Astrocyte (in vitro differentiated cells and primary cell): ENCODE data around the gene IGF2R. TPM values are rescaled to one million over a fixed set of nuclear protein-coding genes. Genes with fewer than 3 reads are reported as not detected.

ENCODE experiments used
- DNase-seq: peaks from one replicate; pipeline ENCODE4 v3.0.0-alpha.2; 2010; ENCODE audit warnings: low read depth
- FAIRE-seq: peaks from 2 replicates; lab custom pipeline; 2011; peaks lifted over from hg19 to GRCh38; lab: Jason Lieb, UNC
- H2AFZ ChIP-seq: 2 replicates; pipeline ENCODE4 v1.6.0; 2012; ENCODE audit warnings: low read depth, low read length, inconsistent platforms
- H3K27ac ChIP-seq: 2 replicates; pipeline ENCODE4 v1.5.1; 2011; ENCODE audit warnings: low read depth, low read length, inconsistent platforms
- H3K27me3 ChIP-seq: 2 replicates; pipeline ENCODE4 v1.6.0; 2011; ENCODE audit warnings: low read length, inconsistent platforms; ENCODE audit not compliant: insufficient read depth
- H3K36me3 ChIP-seq: 2 replicates; pipeline ENCODE4 v1.5.1; 2011; ENCODE audit warnings: low read length, inconsistent platforms; ENCODE audit not compliant: insufficient read depth
- H3K4me1 ChIP-seq: 2 replicates; pipeline ENCODE4 v1.5.1; 2011; ENCODE audit warnings: low read length, inconsistent platforms; ENCODE audit not compliant: insufficient read depth
- H3K4me2 ChIP-seq: 2 replicates; pipeline ENCODE4 v1.6.0; 2012; ENCODE audit warnings: low read length, inconsistent platforms
- H3K4me3 ChIP-seq: 2 replicates; pipeline ENCODE4 v1.5.1; 2011; ENCODE audit warnings: low read depth, mild to moderate bottlenecking, low read length, inconsistent platforms; ENCODE audit not compliant: insufficient read depth
- H3K79me2 ChIP-seq: 2 replicates; pipeline ENCODE4 v1.6.0; 2012; ENCODE audit warnings: mild to moderate bottlenecking, low read length, inconsistent platforms; ENCODE audit not compliant: insufficient read depth
- H3K9ac ChIP-seq: 2 replicates; pipeline ENCODE4 v1.6.0; 2012; ENCODE audit warnings: mild to moderate bottlenecking, low read length, inconsistent platforms
- H3K9me3 ChIP-seq: 2 replicates; pipeline ENCODE4 v1.5.1; 2012; ENCODE audit warnings: low read depth, mild to moderate bottlenecking, low read length, inconsistent platforms; ENCODE audit not compliant: insufficient read depth
- H4K20me1 ChIP-seq: 2 replicates; pipeline ENCODE4 v1.6.0; 2012; ENCODE audit warnings: low read length, inconsistent platforms; ENCODE audit not compliant: insufficient read depth
- H3K27ac Mint-ChIP-seq: one replicate; pipeline ENCODE4 v1.8.0; 2021; ENCODE audit warnings: mild to moderate bottlenecking, mixed read lengths; ENCODE audit not compliant: unreplicated experiment
- H3K27me3 Mint-ChIP-seq: one replicate; pipeline ENCODE4 v1.8.0; 2021; ENCODE audit warnings: low read depth, mixed read lengths; ENCODE audit not compliant: unreplicated experiment
- H3K36me3 Mint-ChIP-seq: one replicate; pipeline ENCODE4 v1.8.0; 2021; ENCODE audit warnings: low read depth, mixed read lengths; ENCODE audit not compliant: unreplicated experiment
- H3K4me1 Mint-ChIP-seq: one replicate; pipeline ENCODE4 v1.8.0; 2021; ENCODE audit warnings: low read depth, mixed read lengths; ENCODE audit not compliant: unreplicated experiment
- H3K4me3 Mint-ChIP-seq: one replicate; pipeline ENCODE4 v1.8.0; 2021; ENCODE audit warnings: mild to moderate bottlenecking, moderate library complexity, mixed read lengths; ENCODE audit not compliant: unreplicated experiment
- H3K9me3 Mint-ChIP-seq: one replicate; pipeline ENCODE4 v1.8.0; 2021; ENCODE audit warnings: mild to moderate bottlenecking, mixed read lengths; ENCODE audit not compliant: unreplicated experiment
- CTCF ChIP-seq: IDR thresholded peaks from 2 replicates; pipeline ENCODE4 v1.5.1; 2011; ENCODE audit warnings: low read depth, mild to moderate bottlenecking, inconsistent platforms, low read length, moderate library complexity; ENCODE audit not compliant: insufficient read depth
- EZH2 ChIP-seq: IDR thresholded peaks from 2 replicates; pipeline ENCODE4 v1.6.1; 2012; ENCODE audit warnings: mild to moderate bottlenecking, low read length, inconsistent platforms; ENCODE audit not compliant: insufficient read depth
- total RNA-seq: library from RNA; stranded (reverse); gene quantifications from 2 replicates; pipeline ENCODE4 v1.2.1, GENCODE V29; 2021

Gene IGF2R
- total RNA-seq, 1 donor from 2014 or later, result 173 TPM

- Histone ChIP-seq H3K4me1 (no peaks in the 10 kb centered on the region), H3K9ac (no peak overlapping the region), H4K20me1 (no peaks in the 10 kb centered on the region), H3K27ac (no peak overlapping the region), H3K36me3 (no peaks in the 10 kb centered on the region), H3K4me3 (no peak overlapping the region), H2AFZ (peak overlapping the region; percentile 12), H3K4me2 (no peak overlapping the region), H3K27me3 (peaks cover 3% of the 10 kb centered on the region), H3K9me3 (no peaks in the 10 kb centered on the region), H3K79me2 (no peaks in the 10 kb centered on the region)
- no peak for DNase-seq
- FAIRE-seq, result no peak
- TF ChIP-seq CTCF (no peak), EZH2 (no peak)
- peaks cover 2% of the 10 kb centered on the region for H3K9me3 Mint-ChIP-seq
- H3K27me3 Mint-ChIP-seq, result peaks cover 22% of the 10 kb centered on the region
- H3K4me1 Mint-ChIP-seq, result peaks cover 14% of the 10 kb centered on the region
- no peak overlapping the region for H3K4me3 Mint-ChIP-seq
- H3K36me3 Mint-ChIP-seq, result no peaks in the 10 kb centered on the region
- peak overlapping the region; percentile 31 for H3K27ac Mint-ChIP-seq
These were observed 9.5 kb upstream of the IGF2R start for GRCh38 chr6:159959165-159959975.

- H3K36me3 ChIP-seq, result no peaks in the 10 kb centered on the region
- H3K79me2 ChIP-seq, result no peaks in the 10 kb centered on the region
- Mint-ChIP-seq H3K4me1 (peaks cover 14% of the 10 kb centered on the region), H3K36me3 (no peaks in the 10 kb centered on the region), H3K27ac (peak overlapping the region; percentile 31), H3K4me3 (no peak overlapping the region), H3K9me3 (peaks cover 2% of the 10 kb centered on the region), H3K27me3 (peaks cover 29% of the 10 kb centered on the region)
- no peaks in the 10 kb centered on the region for H3K9me3 ChIP-seq
- no peaks in the 10 kb centered on the region for H4K20me1 ChIP-seq
- peak overlapping the region; percentile 12 for H2AFZ ChIP-seq
- H3K27me3 ChIP-seq, result peaks cover 3% of the 10 kb centered on the region
- no peak overlapping the region for H3K4me2 ChIP-seq
- FAIRE-seq, result no peak
- H3K4me1 ChIP-seq, result no peaks in the 10 kb centered on the region
- DNase-seq, result no peak
- H3K9ac ChIP-seq, result no peak overlapping the region
- no peak overlapping the region for H3K4me3 ChIP-seq
- H3K27ac ChIP-seq, result no peak overlapping the region
- no peak for TF ChIP-seq CTCF
- no peak for TF ChIP-seq EZH2
These were observed 8.9 kb upstream of the IGF2R start for GRCh38 chr6:159959976-159960384.

- no peak overlapping the region for H3K27ac ChIP-seq
- H3K4me3 ChIP-seq, result no peak overlapping the region
- no peaks in the 10 kb centered on the region for H3K36me3 ChIP-seq
- FAIRE-seq (no peak), DNase-seq (no peak)
- H3K9ac ChIP-seq, result no peak overlapping the region
- TF ChIP-seq EZH2 (no peak), CTCF (no peak)
- peaks cover 3% of the 10 kb centered on the region for H3K27me3 ChIP-seq
- peaks cover 34% of the 10 kb centered on the region for H3K27me3 Mint-ChIP-seq
- no peak overlapping the region for H3K4me3 Mint-ChIP-seq
- H3K4me1 Mint-ChIP-seq, result peaks cover 14% of the 10 kb centered on the region
- no peaks in the 10 kb centered on the region for H3K36me3 Mint-ChIP-seq
- no peak overlapping the region for H3K4me2 ChIP-seq
- no peaks in the 10 kb centered on the region for H3K4me1 ChIP-seq
- no peak overlapping the region for H3K27ac Mint-ChIP-seq
- H4K20me1 ChIP-seq, result no peaks in the 10 kb centered on the region
- no peak overlapping the region for H2AFZ ChIP-seq
- H3K9me3 ChIP-seq, result no peaks in the 10 kb centered on the region
- H3K79me2 ChIP-seq, result no peaks in the 10 kb centered on the region
- H3K9me3 Mint-ChIP-seq, result peaks cover 2% of the 10 kb centered on the region
These were observed 8.4 kb upstream of the IGF2R start for GRCh38 chr6:159960485-159960884.
